HG03571 (cell line): ENCODE measurements around the gene EVI2A.
"Not testable (repeated sequence)": the region's sequence is repeated elsewhere in the genome, so short reads cannot be mapped to it uniquely, and the experiment has no call there.

Experiments used
- ATAC-seq: cut with Tn5 transposase; IDR thresholded peaks from one replicate; pipeline ENCODE4 v1.9.1; 2021; ENCODE audit not compliant: unreplicated experiment

The EVI2A gene

GRCh38 chr17:31313982-31314781, 7.2 kb downstream of the EVI2A start, which contains the start of gene EVI2B:
TSS of gene EVI2B (minus strand) at chr17:31314054. CDS start at chr17:31305609, 8,445 bp downstream.
- ATAC-seq = no peak

GRCh38 chr17:31312223-31312622, 9.2 kb downstream of the EVI2A start:
- ATAC-seq = not testable (repeated sequence)

- no peak for ATAC-seq
Measured at GRCh38 chr17:31311526-31311925, 9.9 kb downstream of the EVI2A start.

- no peak for ATAC-seq
Measured at GRCh38 chr17:31310886-31311285, 10.5 kb downstream of the EVI2A start.

- no peak for ATAC-seq
Measured at GRCh38 chr17:31310260-31310659, 11.2 kb downstream of the EVI2A start.

GRCh38 chr17:31309556-31309955, 11.9 kb downstream of the EVI2A start:
- ATAC-seq = no peak

- no peak for ATAC-seq
Measured at GRCh38 chr17:31308372-31309334, 12.8 kb downstream of the EVI2A start.

- no peak for ATAC-seq
Measured at GRCh38 chr17:31307640-31308039, 13.8 kb downstream of the EVI2A start.

GRCh38 chr17:31299624-31300023, 21.8 kb downstream of the EVI2A start:
- ATAC-seq = no peak

GRCh38 chr17:31297090-31297489, 24.3 kb downstream of the EVI2A start, which contains the start of gene OMG:
TSS of gene OMG (minus strand) at chr17:31297239. CDS start at chr17:31296331, 908 bp downstream.
- no peak for ATAC-seq

GRCh38 chr17:31296142-31296541, 25.3 kb downstream of the EVI2A start:
- ATAC-seq = no peak

GRCh38 chr17:31295489-31295871, 25.9 kb downstream of the EVI2A start:
- no peak for ATAC-seq

- ATAC-seq = no peak
Measured at GRCh38 chr17:31294820-31295488, 26.5 kb downstream of the EVI2A start.

- no peak for ATAC-seq
Measured at GRCh38 chr17:31294231-31294630, 27.2 kb downstream of the EVI2A start.

- no peak for ATAC-seq
Measured at GRCh38 chr17:31293581-31293980, 27.8 kb downstream of the EVI2A start.

GRCh38 chr17:31291820-31292219, 29.6 kb downstream of the EVI2A start:
- ATAC-seq = no peak

GRCh38 chr17:31289790-31290189, 31.6 kb downstream of the EVI2A start:
- ATAC-seq = no peak

- not testable (repeated sequence) for ATAC-seq
Measured at GRCh38 chr17:31287932-31288331, 33.5 kb downstream of the EVI2A start.

- no peak for ATAC-seq
Measured at GRCh38 chr17:31286587-31286986, 34.8 kb downstream of the EVI2A start.

- no peak for ATAC-seq
Measured at GRCh38 chr17:31283841-31284240, 37.6 kb downstream of the EVI2A start.

- no peak for ATAC-seq
Measured at GRCh38 chr17:31281061-31281460, 40.4 kb downstream of the EVI2A start.
